ENCODE data around the gene RNF10. TPM values are rescaled to one million over a fixed set of nuclear protein-coding genes. Genes with fewer than 3 reads are reported as not detected.

Gene RNF10
- total RNA-seq, 1 donor from 2014 or later = 181 TPM

GRCh38 chr12:120618954-120619615, 84.9 kb downstream of the RNF10 start:
- no peak overlapping the region for H3K4me2 ChIP-seq (ENCODE audit: low read length)
- TF ChIP-seq CTCF (IDR thresholded peaks at IDR 0.05; ENCODE audit: insufficient read depth, low read depth, low read length) = no peak
- no peak for TF ChIP-seq EZH2 (IDR thresholded peaks at IDR 0.05; ENCODE audit: insufficient read depth, low read length)
- no peak for FAIRE-seq

DNA sequence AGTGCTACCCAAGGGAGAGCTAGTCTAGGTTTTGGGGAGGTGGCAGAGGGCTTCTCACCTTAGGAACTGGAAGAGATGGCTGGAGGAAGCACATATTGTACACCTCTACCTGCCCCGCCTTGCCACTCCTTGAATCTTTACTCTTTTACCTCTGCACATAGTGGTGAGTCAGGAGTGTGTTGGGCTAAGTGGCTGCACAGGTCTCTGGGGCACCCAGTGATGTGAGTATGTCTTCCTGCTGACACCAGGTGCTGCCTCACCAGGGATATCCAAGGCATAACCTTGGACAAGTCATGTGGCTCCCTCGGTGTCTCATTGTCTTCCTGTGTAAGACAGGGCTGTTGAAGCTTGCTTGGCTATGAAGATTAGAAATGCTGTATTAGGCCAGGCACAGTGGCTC, 86.5 kb downstream of the RNF10 start:
- Histone ChIP-seq H3K27me3 (ENCODE audit: insufficient read depth, low read length) (peaks cover 17% of the 10 kb centered on the region), H3K9ac (ENCODE audit: low read length) (no peak overlapping the region), H3K79me2 (ENCODE audit: insufficient read depth, low read length) (no peaks in the 10 kb centered on the region), H4K20me1 (ENCODE audit: insufficient read depth, low read length) (no peaks in the 10 kb centered on the region), H3K36me3 (ENCODE audit: insufficient read depth, low read length) (no peaks in the 10 kb centered on the region), H2AFZ (ENCODE audit: low read depth, low read length) (no peak overlapping the region), H3K4me3 (ENCODE audit: insufficient read depth, low read depth, low read length) (no peak overlapping the region), H3K4me1 (ENCODE audit: insufficient read depth, low read length) (no peaks in the 10 kb centered on the region), H3K4me2 (ENCODE audit: low read length) (no peak overlapping the region), H3K9me3 (ENCODE audit: insufficient read depth, low read depth, low read length) (no peaks in the 10 kb centered on the region), H3K27ac (ENCODE audit: low read depth, low read length) (no peak overlapping the region)
- peaks cover 55% of the 10 kb centered on the region for H3K27me3 Mint-ChIP-seq (ENCODE audit: low read depth, unreplicated experiment)
- no peak for TF ChIP-seq CTCF (IDR thresholded peaks at IDR 0.05; ENCODE audit: insufficient read depth, low read depth, low read length)
- no peak for TF ChIP-seq EZH2 (IDR thresholded peaks at IDR 0.05; ENCODE audit: insufficient read depth, low read length)
- H3K4me3 Mint-ChIP-seq (ENCODE audit: unreplicated experiment) = no peak overlapping the region
- H3K9me3 Mint-ChIP-seq (ENCODE audit: unreplicated experiment) = no peaks in the 10 kb centered on the region
- H3K4me1 Mint-ChIP-seq (ENCODE audit: low read depth, unreplicated experiment) = no peaks in the 10 kb centered on the region
- no peak overlapping the region for H3K27ac Mint-ChIP-seq (ENCODE audit: unreplicated experiment)
- no peak for FAIRE-seq
- H3K36me3 Mint-ChIP-seq (ENCODE audit: low read depth, unreplicated experiment) = no peaks in the 10 kb centered on the region
- DNase-seq (ENCODE audit: low read depth) = no peak

More at GRCh38 chr12:120618954-120619615, 84.9 kb downstream of the RNF10 start:
- Mint-ChIP-seq H3K4me3 (ENCODE audit: unreplicated experiment) (no peak overlapping the region), H3K36me3 (ENCODE audit: low read depth, unreplicated experiment) (no peaks in the 10 kb centered on the region), H3K27ac (ENCODE audit: unreplicated experiment) (no peak overlapping the region), H3K9me3 (ENCODE audit: unreplicated experiment) (no peaks in the 10 kb centered on the region), H3K4me1 (ENCODE audit: low read depth, unreplicated experiment) (no peaks in the 10 kb centered on the region), H3K27me3 (ENCODE audit: low read depth, unreplicated experiment) (peaks cover 60% of the 10 kb centered on the region)
- Histone ChIP-seq H2AFZ (ENCODE audit: low read depth, low read length) (no peak overlapping the region), H3K27me3 (ENCODE audit: insufficient read depth, low read length) (peaks cover 17% of the 10 kb centered on the region), H3K9me3 (ENCODE audit: insufficient read depth, low read depth, low read length) (no peaks in the 10 kb centered on the region), H3K79me2 (ENCODE audit: insufficient read depth, low read length) (no peaks in the 10 kb centered on the region), H3K27ac (ENCODE audit: low read depth, low read length) (no peak overlapping the region), H3K4me3 (ENCODE audit: insufficient read depth, low read depth, low read length) (no peak overlapping the region), H4K20me1 (ENCODE audit: insufficient read depth, low read length) (no peaks in the 10 kb centered on the region), H3K36me3 (ENCODE audit: insufficient read depth, low read length) (no peaks in the 10 kb centered on the region), H3K4me1 (ENCODE audit: insufficient read depth, low read length) (no peaks in the 10 kb centered on the region), H3K9ac (ENCODE audit: low read length) (no peak overlapping the region)
- DNase-seq (ENCODE audit: low read depth) = no peak
